ENCODE results near the gene MERTK. TPM values are rescaled to one million over a fixed set of nuclear protein-coding genes. Genes with fewer than 3 reads are reported as not detected.

MERTK gene
- total RNA-seq, 1 experiment from 2014 or later = 2.1 TPM

DNA sequence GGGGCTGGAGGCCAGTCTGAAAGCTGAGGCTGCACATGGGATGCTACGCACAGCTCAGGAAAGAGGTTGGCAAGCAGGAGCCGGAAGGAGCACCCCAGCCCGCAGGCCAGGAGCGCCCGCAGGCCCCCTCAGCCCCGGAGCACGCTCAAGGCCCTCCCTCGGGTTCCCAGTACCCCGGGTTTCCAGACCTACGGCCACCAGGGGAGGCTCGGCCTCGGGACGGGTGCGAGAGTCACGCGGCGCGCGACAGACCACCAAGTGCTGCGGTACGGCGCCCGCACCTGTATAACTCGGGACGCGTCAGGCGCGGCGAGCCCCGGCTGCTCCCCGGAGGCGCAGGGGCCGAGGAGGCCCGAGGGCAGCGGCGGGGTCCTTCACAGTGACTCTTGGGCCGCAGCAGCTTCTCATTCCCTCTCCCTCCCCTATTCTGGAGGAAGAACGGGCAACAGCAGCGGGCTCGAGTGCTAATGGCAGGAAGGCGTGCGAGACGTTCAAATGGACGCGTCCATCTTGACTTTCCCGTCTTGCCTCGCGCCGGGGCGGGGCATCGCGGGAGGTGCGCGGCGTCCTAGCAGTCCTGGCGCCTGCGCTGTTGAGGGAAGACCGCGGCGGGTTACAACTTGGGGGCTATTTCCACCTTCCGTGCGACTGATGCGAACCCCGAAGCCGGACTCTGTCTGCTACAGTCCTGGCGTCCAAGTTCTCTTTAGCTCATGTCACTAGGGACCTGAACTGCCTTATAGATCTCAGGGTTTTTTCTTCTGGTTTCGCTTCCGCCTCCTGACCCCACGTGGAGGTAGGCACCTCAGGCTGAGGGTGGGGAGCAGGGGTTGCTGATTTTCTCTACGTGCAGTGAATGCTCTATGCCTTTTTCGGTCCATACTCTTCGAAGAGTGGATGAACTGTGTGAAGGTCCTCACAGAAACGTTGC lies 14.5 kb upstream of the MERTK start, which contains the start of gene ANAPC1:
Gene ANAPC1 (minus strand): TSS at position 533 of the 931 bp plus-strand sequence. CDS start 3,368 bp downstream, outside the sequence.
- H3K27me3 Mint-ChIP-seq (ENCODE audit: unreplicated experiment) = no peaks in the 10 kb centered on the region
- intact Hi-C loops (cut with micrococcal nuclease; ENCODE audit: unreplicated experiment) = loop anchor here (10.0 kb wide), 1 partner anchor 701 kb away; the partner anchor contains the start of gene CHCHD5
- CTCF ChIA-PET = interaction anchor here (0.6 kb wide), 1 partner anchor 246 kb away, joined by 4 read pairs; no protein-coding TSS in a partner anchor
- peak within 1 kb of the TSS; percentile 93 for H3K4me3 Mint-ChIP-seq (ENCODE audit: low read depth, unreplicated experiment)
- H3K9me3 Mint-ChIP-seq (ENCODE audit: low read depth, unreplicated experiment) = no peaks in the 10 kb centered on the region
- H3K27ac Mint-ChIP-seq (ENCODE audit: unreplicated experiment) = peak within 1 kb of the TSS; percentile 93
- no peaks in the 10 kb centered on the region for H3K4me1 Mint-ChIP-seq (ENCODE audit: low read depth, unreplicated experiment)
- peak; percentile 91 for DNase-seq
- BruUV-seq (replicated peaks) = TSS peak; percentile 96
- TF ChIP-seq, protein P1, sequence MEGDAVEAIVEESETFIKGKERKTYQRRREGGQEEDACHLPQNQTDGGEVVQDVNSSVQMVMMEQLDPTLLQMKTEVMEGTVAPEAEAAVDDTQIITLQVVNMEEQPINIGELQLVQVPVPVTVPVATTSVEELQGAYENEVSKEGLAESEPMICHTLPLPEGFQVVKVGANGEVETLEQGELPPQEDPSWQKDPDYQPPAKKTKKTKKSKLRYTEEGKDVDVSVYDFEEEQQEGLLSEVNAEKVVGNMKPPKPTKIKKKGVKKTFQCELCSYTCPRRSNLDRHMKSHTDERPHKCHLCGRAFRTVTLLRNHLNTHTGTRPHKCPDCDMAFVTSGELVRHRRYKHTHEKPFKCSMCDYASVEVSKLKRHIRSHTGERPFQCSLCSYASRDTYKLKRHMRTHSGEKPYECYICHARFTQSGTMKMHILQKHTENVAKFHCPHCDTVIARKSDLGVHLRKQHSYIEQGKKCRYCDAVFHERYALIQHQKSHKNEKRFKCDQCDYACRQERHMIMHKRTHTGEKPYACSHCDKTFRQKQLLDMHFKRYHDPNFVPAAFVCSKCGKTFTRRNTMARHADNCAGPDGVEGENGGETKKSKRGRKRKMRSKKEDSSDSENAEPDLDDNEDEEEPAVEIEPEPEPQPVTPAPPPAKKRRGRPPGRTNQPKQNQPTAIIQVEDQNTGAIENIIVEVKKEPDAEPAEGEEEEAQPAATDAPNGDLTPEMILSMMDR (IDR thresholded peaks at IDR 0.05; ENCODE audit: unreplicated experiment) = no peak
- H3K36me3 Mint-ChIP-seq (ENCODE audit: insufficient read depth, unreplicated experiment) = peaks cover 31% of the 10 kb centered on the region

DNA sequence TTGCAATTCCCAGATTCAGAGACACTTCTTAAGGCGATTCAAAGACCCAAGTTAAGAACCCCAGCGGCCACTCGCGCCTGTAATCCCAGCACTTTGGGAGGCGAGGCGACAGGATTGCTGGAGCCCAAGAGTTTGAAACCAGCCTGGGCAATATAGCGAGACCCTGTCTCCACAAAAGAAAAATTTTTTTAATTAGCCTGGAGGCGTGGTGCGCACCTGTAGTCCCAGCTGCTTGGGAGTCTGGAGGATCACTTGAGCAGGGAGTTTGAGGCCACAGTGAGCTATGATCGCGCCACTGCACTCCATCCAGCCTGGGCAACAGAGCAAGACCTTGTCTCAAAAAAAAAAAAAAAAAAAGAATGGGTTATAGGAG lies 13.8 kb upstream of the MERTK start:
- Mint-ChIP-seq H3K27me3 (ENCODE audit: unreplicated experiment) (no peaks in the 10 kb centered on the region), H3K9me3 (ENCODE audit: low read depth, unreplicated experiment) (no peaks in the 10 kb centered on the region), H3K36me3 (ENCODE audit: insufficient read depth, unreplicated experiment) (peaks cover 31% of the 10 kb centered on the region), H3K4me3 (ENCODE audit: low read depth, unreplicated experiment) (peak overlapping the region; percentile 93), H3K4me1 (ENCODE audit: low read depth, unreplicated experiment) (no peaks in the 10 kb centered on the region), H3K27ac (ENCODE audit: unreplicated experiment) (peak overlapping the region; percentile 93)
- intact Hi-C loops (cut with micrococcal nuclease; ENCODE audit: unreplicated experiment) = loop anchor here (10.0 kb wide), 1 partner anchor 700 kb away; the partner anchor contains the start of gene CHCHD5
- TF ChIP-seq, protein P1 (IDR thresholded peaks at IDR 0.05; ENCODE audit: unreplicated experiment) = no peak
- DNase-seq = no peak
- CTCF ChIA-PET = interaction anchor here (0.6 kb wide), 1 partner anchor 549 kb away, joined by 3 read pairs; the partner anchor contains the start of gene RGPD8
- no TSS peak for BruUV-seq (replicated peaks)

DNA sequence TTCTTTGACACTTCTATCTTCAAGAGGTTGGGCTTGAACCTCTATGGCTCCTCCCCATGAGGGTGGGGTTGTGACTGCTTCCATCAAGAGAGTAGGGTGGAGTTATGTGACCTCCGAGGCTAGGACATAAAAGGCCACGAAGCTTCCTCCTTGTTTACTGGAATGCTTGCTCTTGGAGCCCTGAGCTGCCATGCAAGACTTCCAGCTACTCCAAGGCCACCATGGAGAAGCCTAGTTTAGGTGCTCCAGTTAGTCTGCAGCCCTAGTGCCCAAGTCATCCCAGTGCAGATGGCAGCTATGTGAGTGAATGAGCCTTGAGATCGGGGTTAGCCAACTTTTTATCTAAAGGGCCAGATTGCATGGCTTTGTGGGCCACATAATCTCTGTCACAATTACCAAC lies 2.4 kb upstream of the MERTK start:
- TF ChIP-seq, protein P1 (IDR thresholded peaks at IDR 0.05; ENCODE audit: unreplicated experiment) = no peak
- no peak overlapping the region for H3K4me3 Mint-ChIP-seq (ENCODE audit: low read depth, unreplicated experiment)

DNA sequence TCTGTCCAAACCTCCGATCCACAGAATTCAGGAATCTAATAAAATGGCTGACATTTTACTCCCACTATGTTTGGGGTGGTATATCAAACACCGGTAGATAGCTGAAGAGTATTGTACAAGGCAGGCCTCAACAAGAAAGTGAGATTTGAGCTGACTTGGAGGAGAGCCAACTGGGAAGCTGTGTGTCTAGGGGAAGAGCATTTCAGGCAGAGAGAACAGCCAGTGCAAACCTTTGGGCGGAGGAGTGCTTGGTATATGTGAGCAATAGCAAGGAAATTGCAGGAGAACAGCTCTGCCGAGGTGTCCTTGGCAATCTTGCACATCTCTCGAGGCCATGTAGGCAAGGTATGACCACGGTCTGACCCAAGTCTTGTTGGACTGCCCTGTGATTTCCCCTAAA lies 1.8 kb upstream of the MERTK start:
- TF ChIP-seq, protein P1 (IDR thresholded peaks at IDR 0.05; ENCODE audit: unreplicated experiment) = no peak
- no peak for DNase-seq
- H3K27me3 Mint-ChIP-seq (ENCODE audit: unreplicated experiment) = no peaks in the 10 kb centered on the region
- no peak overlapping the region for H3K27ac Mint-ChIP-seq (ENCODE audit: unreplicated experiment)
- no peak overlapping the region for H3K4me3 Mint-ChIP-seq (ENCODE audit: low read depth, unreplicated experiment)
- no peaks in the 10 kb centered on the region for H3K9me3 Mint-ChIP-seq (ENCODE audit: low read depth, unreplicated experiment)
- peaks cover 23% of the 10 kb centered on the region for H3K36me3 Mint-ChIP-seq (ENCODE audit: insufficient read depth, unreplicated experiment)
- CTCF ChIA-PET = no interaction called here
- BruUV-seq (replicated peaks) = no TSS peak
- intact Hi-C loops (cut with micrococcal nuclease; ENCODE audit: unreplicated experiment) = no loop called here
- H3K4me1 Mint-ChIP-seq (ENCODE audit: low read depth, unreplicated experiment) = peaks cover 22% of the 10 kb centered on the region

More for the DNA sequence above, 2.4 kb upstream of the MERTK start:
- Mint-ChIP-seq H3K27ac (ENCODE audit: unreplicated experiment) (no peak overlapping the region), H3K4me1 (ENCODE audit: low read depth, unreplicated experiment) (peaks cover 20% of the 10 kb centered on the region), H3K36me3 (ENCODE audit: insufficient read depth, unreplicated experiment) (peaks cover 23% of the 10 kb centered on the region), H3K9me3 (ENCODE audit: low read depth, unreplicated experiment) (no peaks in the 10 kb centered on the region), H3K27me3 (ENCODE audit: unreplicated experiment) (no peaks in the 10 kb centered on the region)
- CTCF ChIA-PET = no interaction called here
- intact Hi-C loops (cut with micrococcal nuclease; ENCODE audit: unreplicated experiment) = no loop called here
- DNase-seq = no peak
- no TSS peak for BruUV-seq (replicated peaks)
